SK-N-SH treated with all-trans-retinoic acid at 6 μM for 48 hours (cell line): ENCODE measurements around the gene KCNJ16.
A peak's percentile ranks its signal among the peaks of the same experiment; 100 is the strongest.

ENCODE experiments used
- ATAC-seq: fragments of 200-7000 bp; cut with Tn5 transposase; 3 replicates; pipeline ENCODE4 v1.9.1; 2020; ENCODE audit warnings: mild to moderate bottlenecking, moderate library complexity
- ARNTL ChIP-seq: fragments of 450-650 bp; formaldehyde crosslinking; IDR thresholded peaks from 2 replicates; pipeline ENCODE4 v1.5.0; 2020; ENCODE audit warnings: low read depth, mild to moderate bottlenecking, moderate library complexity, borderline replicate concordance
- BACH2 ChIP-seq: fragments of 250-450 bp; sonication (Bioruptor Pico); IDR thresholded peaks from 2 replicates; pipeline ENCODE4 v1.9.0; 2021; ENCODE audit warnings: mild to moderate bottlenecking, borderline replicate concordance
- CREB5 ChIP-seq: fragments of 250-450 bp; sonication (Bioruptor Pico); IDR thresholded peaks from 2 replicates; pipeline ENCODE4 v1.5.1; 2020; ENCODE audit warnings: low read depth, mild to moderate bottlenecking, moderate library complexity
- CSDC2 ChIP-seq: fragments of 250-450 bp; sonication (Bioruptor Pico); IDR thresholded peaks from 2 replicates; pipeline ENCODE4 v1.5.0; 2020; ENCODE audit warnings: mild to moderate bottlenecking, moderate library complexity
- GLIS3 ChIP-seq: fragments of 250-450 bp; sonication (Bioruptor Pico); IDR thresholded peaks from 2 replicates; pipeline ENCODE4 v1.5.0; 2020; ENCODE audit warnings: mild to moderate bottlenecking, moderate library complexity
- ISL1 ChIP-seq: fragments of 250-450 bp; sonication (Bioruptor Pico); IDR thresholded peaks from 2 replicates; pipeline ENCODE4 v2.1.2; 2022; ENCODE audit warnings: mild to moderate bottlenecking, moderate library complexity
- OSR1 ChIP-seq: fragments of 250-450 bp; sonication (Bioruptor Pico); IDR thresholded peaks from 2 replicates; pipeline ENCODE4 v1.8.0; 2022; ENCODE audit warnings: moderate library complexity, mild to moderate bottlenecking, inconsistent platforms
- PPARA ChIP-seq: fragments of 250-450 bp; sonication (Bioruptor Pico); IDR thresholded peaks from 2 replicates; pipeline ENCODE4 v1.5.0; 2020; ENCODE audit warnings: mild to moderate bottlenecking, borderline replicate concordance
- RARB ChIP-seq: fragments of 250-450 bp; sonication (Bioruptor Pico); IDR thresholded peaks from 2 replicates; pipeline ENCODE4 v1.8.0; 2021; ENCODE audit warnings: mild to moderate bottlenecking, moderate library complexity
- TCF4 ChIP-seq: fragments of 250-450 bp; sonication (Bioruptor Pico); IDR thresholded peaks from 2 replicates; pipeline ENCODE4 v1.8.0; 2021; ENCODE audit warnings: mild to moderate bottlenecking, moderate library complexity, borderline replicate concordance
- TOX ChIP-seq: fragments of 250-450 bp; sonication (Bioruptor Pico); IDR thresholded peaks from 2 replicates; pipeline ENCODE4 v1.8.0; 2021; ENCODE audit warnings: mild to moderate bottlenecking, moderate library complexity, borderline replicate concordance
- ZC3H10 ChIP-seq: fragments of 250-450 bp; sonication (Bioruptor Pico); IDR thresholded peaks from 2 replicates; pipeline ENCODE4 v1.5.1; 2021; ENCODE audit warnings: mild to moderate bottlenecking, moderate library complexity
- ZFP3 ChIP-seq: fragments of 250-450 bp; sonication (Bioruptor Pico); IDR thresholded peaks from 2 replicates; pipeline ENCODE4 v1.5.0; 2020; ENCODE audit warnings: mild to moderate bottlenecking, moderate library complexity
- ZFP30 ChIP-seq: fragments of 450-650 bp; formaldehyde crosslinking; IDR thresholded peaks from 2 replicates; pipeline ENCODE4 v1.5.0; 2022; ENCODE audit warnings: mild to moderate bottlenecking, moderate library complexity
- ZNF70 ChIP-seq: fragments of 450-650 bp; formaldehyde crosslinking; IDR thresholded peaks from 2 replicates; pipeline ENCODE4 v1.5.0; 2020; ENCODE audit warnings: mild to moderate bottlenecking, moderate library complexity
- ZNF8 ChIP-seq: fragments of 450-650 bp; formaldehyde crosslinking; IDR thresholded peaks from 2 replicates; pipeline ENCODE4 v1.5.0; 2020; ENCODE audit warnings: mild to moderate bottlenecking, moderate library complexity
- TF ChIP-seq, protein P1 (sequence below): fragments of 250-450 bp; sonication (Bioruptor Pico); IDR thresholded peaks from 2 replicates; pipeline ENCODE4 v1.8.0; 2020; ENCODE audit warnings: mild to moderate bottlenecking, moderate library complexity, borderline replicate concordance
- TF ChIP-seq, protein P2 (sequence below): fragments of 250-450 bp; sonication (Bioruptor Pico); IDR thresholded peaks from 2 replicates; pipeline ENCODE4 v1.5.1; 2021; ENCODE audit warnings: mild to moderate bottlenecking, moderate library complexity
- TF ChIP-seq, protein P3 (sequence below): fragments of 250-450 bp; sonication (Bioruptor Pico); IDR thresholded peaks from 2 replicates; pipeline ENCODE4 v1.5.0; 2020; ENCODE audit warnings: mild to moderate bottlenecking, moderate library complexity
- TF ChIP-seq, protein P4 (sequence below): fragments of 250-450 bp; sonication (Bioruptor Pico); IDR thresholded peaks from 2 replicates; pipeline ENCODE4 v1.8.0; 2021; ENCODE audit warnings: low read depth, mild to moderate bottlenecking, moderate library complexity, borderline replicate concordance

KCNJ16 gene

DNA sequence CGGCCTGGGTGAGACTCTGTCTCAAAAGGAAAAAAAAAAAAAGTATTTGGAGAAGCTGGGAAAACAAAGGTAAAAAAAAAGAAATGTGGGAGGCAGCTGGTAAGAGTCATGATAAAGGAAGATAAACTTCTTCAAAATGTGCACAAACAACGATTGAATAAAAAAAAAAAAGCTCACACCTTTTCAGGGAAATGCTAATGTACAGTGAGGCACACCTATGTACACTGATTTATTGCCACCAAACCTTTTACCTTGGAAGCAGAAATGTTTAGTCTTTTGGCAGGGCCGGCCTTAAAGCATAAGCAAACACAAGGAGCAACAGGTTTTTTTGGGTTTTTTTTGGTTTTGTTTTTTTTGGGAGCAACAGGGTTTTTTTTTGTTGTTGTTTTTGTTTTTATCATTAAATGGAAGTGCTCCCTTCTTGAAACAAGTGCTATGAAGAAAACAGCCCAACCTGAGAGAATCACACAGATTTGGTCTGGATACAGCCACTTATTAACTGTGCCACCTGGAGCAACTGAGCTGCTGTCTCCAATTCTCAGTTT is 64.5 kb downstream of the KCNJ16 start (continued):
- TF ChIP-seq CREB5 (CRISPR knock-in tag) (no peak), ZFP3 (CRISPR knock-in tag) (no peak), ARNTL (CRISPR knock-in tag) (no peak), ZNF70 (no peak), ZNF8 (CRISPR knock-in tag) (no peak), ZFP30 (CRISPR knock-in tag) (no peak), TOX (no peak), TCF4 (CRISPR knock-in tag) (no peak)
- TF ChIP-seq, protein P1, sequence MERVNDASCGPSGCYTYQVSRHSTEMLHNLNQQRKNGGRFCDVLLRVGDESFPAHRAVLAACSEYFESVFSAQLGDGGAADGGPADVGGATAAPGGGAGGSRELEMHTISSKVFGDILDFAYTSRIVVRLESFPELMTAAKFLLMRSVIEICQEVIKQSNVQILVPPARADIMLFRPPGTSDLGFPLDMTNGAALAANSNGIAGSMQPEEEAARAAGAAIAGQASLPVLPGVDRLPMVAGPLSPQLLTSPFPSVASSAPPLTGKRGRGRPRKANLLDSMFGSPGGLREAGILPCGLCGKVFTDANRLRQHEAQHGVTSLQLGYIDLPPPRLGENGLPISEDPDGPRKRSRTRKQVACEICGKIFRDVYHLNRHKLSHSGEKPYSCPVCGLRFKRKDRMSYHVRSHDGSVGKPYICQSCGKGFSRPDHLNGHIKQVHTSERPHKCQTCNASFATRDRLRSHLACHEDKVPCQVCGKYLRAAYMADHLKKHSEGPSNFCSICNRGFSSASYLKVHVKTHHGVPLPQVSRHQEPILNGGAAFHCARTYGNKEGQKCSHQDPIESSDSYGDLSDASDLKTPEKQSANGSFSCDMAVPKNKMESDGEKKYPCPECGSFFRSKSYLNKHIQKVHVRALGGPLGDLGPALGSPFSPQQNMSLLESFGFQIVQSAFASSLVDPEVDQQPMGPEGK (CRISPR knock-in tag), result no peak
- TF ChIP-seq, protein P2, sequence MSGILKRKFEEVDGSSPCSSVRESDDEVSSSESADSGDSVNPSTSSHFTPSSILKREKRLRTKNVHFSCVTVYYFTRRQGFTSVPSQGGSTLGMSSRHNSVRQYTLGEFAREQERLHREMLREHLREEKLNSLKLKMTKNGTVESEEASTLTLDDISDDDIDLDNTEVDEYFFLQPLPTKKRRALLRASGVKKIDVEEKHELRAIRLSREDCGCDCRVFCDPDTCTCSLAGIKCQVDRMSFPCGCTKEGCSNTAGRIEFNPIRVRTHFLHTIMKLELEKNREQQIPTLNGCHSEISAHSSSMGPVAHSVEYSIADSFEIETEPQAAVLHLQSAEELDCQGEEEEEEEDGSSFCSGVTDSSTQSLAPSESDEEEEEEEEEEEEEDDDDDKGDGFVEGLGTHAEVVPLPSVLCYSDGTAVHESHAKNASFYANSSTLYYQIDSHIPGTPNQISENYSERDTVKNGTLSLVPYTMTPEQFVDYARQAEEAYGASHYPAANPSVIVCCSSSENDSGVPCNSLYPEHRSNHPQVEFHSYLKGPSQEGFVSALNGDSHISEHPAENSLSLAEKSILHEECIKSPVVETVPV, result no peak
- TF ChIP-seq, all 23 proteins: peak for 0

DNA sequence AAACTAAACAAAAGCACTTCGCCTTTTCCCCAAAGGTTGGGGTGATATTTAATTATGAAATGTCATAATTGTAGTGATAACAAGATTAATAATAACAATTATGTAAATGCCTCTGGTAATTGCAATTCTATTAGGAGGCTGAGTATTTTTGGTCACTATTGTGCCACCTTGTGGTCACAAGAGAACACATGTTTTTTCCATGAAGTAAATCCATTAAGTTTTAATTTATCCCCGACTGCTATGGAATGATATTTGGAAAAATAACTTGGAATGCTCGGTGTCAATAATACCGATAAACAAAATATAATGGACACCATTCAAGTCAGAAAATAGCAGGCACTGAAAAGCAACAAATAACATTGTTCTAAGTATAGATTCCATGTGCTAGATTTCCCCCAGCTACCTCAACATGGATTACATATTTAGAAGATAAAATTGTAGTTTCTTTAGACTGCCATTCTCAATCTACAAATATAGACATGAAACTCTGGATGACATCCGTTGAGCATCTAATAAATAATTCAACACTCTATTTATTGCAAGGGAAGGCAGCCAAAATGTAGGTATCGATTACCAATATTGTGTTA is 69.3 kb downstream of the KCNJ16 start:
- no peak for TF ChIP-seq PPARA (CRISPR knock-in tag)
- TF ChIP-seq, protein P3, sequence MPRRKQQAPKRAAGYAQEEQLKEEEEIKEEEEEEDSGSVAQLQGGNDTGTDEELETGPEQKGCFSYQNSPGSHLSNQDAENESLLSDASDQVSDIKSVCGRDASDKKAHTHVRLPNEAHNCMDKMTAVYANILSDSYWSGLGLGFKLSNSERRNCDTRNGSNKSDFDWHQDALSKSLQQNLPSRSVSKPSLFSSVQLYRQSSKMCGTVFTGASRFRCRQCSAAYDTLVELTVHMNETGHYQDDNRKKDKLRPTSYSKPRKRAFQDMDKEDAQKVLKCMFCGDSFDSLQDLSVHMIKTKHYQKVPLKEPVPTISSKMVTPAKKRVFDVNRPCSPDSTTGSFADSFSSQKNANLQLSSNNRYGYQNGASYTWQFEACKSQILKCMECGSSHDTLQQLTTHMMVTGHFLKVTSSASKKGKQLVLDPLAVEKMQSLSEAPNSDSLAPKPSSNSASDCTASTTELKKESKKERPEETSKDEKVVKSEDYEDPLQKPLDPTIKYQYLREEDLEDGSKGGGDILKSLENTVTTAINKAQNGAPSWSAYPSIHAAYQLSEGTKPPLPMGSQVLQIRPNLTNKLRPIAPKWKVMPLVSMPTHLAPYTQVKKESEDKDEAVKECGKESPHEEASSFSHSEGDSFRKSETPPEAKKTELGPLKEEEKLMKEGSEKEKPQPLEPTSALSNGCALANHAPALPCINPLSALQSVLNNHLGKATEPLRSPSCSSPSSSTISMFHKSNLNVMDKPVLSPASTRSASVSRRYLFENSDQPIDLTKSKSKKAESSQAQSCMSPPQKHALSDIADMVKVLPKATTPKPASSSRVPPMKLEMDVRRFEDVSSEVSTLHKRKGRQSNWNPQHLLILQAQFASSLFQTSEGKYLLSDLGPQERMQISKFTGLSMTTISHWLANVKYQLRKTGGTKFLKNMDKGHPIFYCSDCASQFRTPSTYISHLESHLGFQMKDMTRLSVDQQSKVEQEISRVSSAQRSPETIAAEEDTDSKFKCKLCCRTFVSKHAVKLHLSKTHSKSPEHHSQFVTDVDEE (CRISPR knock-in tag), result no peak
- TF ChIP-seq CSDC2 (CRISPR knock-in tag), result no peak
- no peak for TF ChIP-seq RARB (CRISPR knock-in tag)
- TF ChIP-seq ISL1, result 0 out of 2 replicates have a peak, but pooled peaks have one; percentile 11
- no peak for TF ChIP-seq BACH2 (CRISPR knock-in tag)
- TF ChIP-seq ZFP3 (CRISPR knock-in tag), result no peak
- 0 out of 3 replicates have a peak, but pooled peaks have one; percentile 54 for ATAC-seq

- ATAC-seq, result no peak
Observed at GRCh38 chr17:70153210-70153609, 78.2 kb downstream of the KCNJ16 start.

DNA sequence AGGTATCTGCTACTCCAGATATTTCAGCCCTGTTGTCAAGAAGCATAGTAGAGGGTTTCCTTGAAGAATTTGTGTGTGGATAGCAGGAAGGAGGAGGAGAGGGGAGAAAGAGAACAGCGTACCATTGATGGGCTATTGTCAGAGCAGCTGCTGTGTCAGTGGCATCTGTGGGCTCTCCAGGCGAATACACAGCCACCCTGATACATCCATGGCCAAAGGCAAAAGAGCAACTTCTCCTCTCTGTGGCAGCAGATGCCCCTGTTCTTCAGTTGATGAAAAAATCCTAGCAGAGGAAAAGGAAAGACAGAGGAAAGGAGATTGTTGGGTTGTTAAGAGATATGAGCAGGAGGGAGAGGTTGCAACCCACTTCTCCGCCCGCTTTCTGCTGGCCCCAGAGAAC is 82.1 kb downstream of the KCNJ16 start:
- ATAC-seq, result no peak
- no peak for TF ChIP-seq PPARA (CRISPR knock-in tag)
- no peak for TF ChIP-seq RARB (CRISPR knock-in tag)
- no peak for TF ChIP-seq ZC3H10 (CRISPR knock-in tag)
- no peak for TF ChIP-seq ZNF70
- TF ChIP-seq ISL1, result no peak
- TF ChIP-seq, protein P1 (CRISPR knock-in tag), result no peak
- no peak for TF ChIP-seq GLIS3 (CRISPR knock-in tag)
- no peak for TF ChIP-seq BACH2 (CRISPR knock-in tag)
- TF ChIP-seq, protein P2, result no peak
- no peak for TF ChIP-seq OSR1 (CRISPR knock-in tag)
- TF ChIP-seq CREB5 (CRISPR knock-in tag), result no peak
- TF ChIP-seq ZFP3 (CRISPR knock-in tag), result no peak
- TF ChIP-seq, protein P4, sequence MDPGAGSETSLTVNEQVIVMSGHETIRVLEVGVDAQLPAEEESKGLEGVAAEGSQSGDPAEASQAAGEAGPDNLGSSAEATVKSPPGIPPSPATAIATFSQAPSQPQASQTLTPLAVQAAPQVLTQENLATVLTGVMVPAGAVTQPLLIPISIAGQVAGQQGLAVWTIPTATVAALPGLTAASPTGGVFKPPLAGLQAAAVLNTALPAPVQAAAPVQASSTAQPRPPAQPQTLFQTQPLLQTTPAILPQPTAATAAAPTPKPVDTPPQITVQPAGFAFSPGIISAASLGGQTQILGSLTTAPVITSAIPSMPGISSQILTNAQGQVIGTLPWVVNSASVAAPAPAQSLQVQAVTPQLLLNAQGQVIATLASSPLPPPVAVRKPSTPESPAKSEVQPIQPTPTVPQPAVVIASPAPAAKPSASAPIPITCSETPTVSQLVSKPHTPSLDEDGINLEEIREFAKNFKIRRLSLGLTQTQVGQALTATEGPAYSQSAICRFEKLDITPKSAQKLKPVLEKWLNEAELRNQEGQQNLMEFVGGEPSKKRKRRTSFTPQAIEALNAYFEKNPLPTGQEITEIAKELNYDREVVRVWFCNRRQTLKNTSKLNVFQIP (CRISPR knock-in tag), result no peak

More at GRCh38 chr17:70153210-70153609, 78.2 kb downstream of the KCNJ16 start:
- TF ChIP-seq TCF4 (CRISPR knock-in tag), result no peak
- peak; percentile 45; the same call in 1 of the 2 replicates for TF ChIP-seq ISL1
